Mesendoderm (in vitro differentiated cells): Measurements from ENCODE around the gene AGBL5.

ENCODE experiments used
- DNase-seq: peaks from one replicate; pipeline ENCODE4 v3.0.0; 2013
- H2AK5ac ChIP-seq: 2 replicates; pipeline ENCODE4 v1.6.1; 2013; ENCODE audit warnings: low read length, inconsistent platforms
- H2BK120ac ChIP-seq: 2 replicates; pipeline ENCODE4 v1.6.1; 2013; ENCODE audit warnings: low read depth, mild to moderate bottlenecking, low read length, moderate library complexity, mixed read lengths
- H2BK15ac ChIP-seq: replicated peaks from 2 replicates; pipeline ENCODE4 v1.6.1; 2013; ENCODE audit warnings: low read depth, mild to moderate bottlenecking, moderate library complexity
- H2BK5ac ChIP-seq: 2 replicates; pipeline ENCODE4 v1.6.1; 2013; ENCODE audit warnings: low read length, inconsistent platforms
- H3K18ac ChIP-seq: 2 replicates; pipeline ENCODE4 v1.6.1; 2013; ENCODE audit warnings: mild to moderate bottlenecking, low read length, mixed read lengths
- H3K23ac ChIP-seq: one replicate; pipeline ENCODE4 v1.6.1; 2013; ENCODE audit warnings: low read length
- H3K27ac ChIP-seq: 2 replicates; pipeline ENCODE4 v1.5.1; 2013; ENCODE audit warnings: low read depth, mild to moderate bottlenecking, inconsistent platforms, low read length, moderate library complexity
- H3K27me3 ChIP-seq: 2 replicates; pipeline ENCODE4 v1.6.1; 2013; ENCODE audit warnings: low read length, control low read depth, mild to moderate bottlenecking, inconsistent platforms; ENCODE audit not compliant: insufficient read depth, poor library complexity
- H3K36me3 ChIP-seq: 2 replicates; pipeline ENCODE4 v1.6.1; 2013; ENCODE audit warnings: low read length, inconsistent platforms; ENCODE audit not compliant: control insufficient read depth, insufficient read depth
- H3K4ac ChIP-seq: one replicate; pipeline ENCODE4 v1.6.1; 2013; ENCODE audit warnings: low read depth, mild to moderate bottlenecking, low read length, moderate library complexity
- H3K4me1 ChIP-seq: 2 replicates; pipeline ENCODE4 v1.6.1; 2013; ENCODE audit warnings: low read depth, low read length, inconsistent platforms; ENCODE audit not compliant: control insufficient read depth
- H3K4me2 ChIP-seq: 2 replicates; pipeline ENCODE4 v1.6.1; 2013; ENCODE audit warnings: low read length
- H3K4me3 ChIP-seq: 2 replicates; pipeline ENCODE4 v1.5.1; 2013; ENCODE audit warnings: mild to moderate bottlenecking, low read length
- H3K56ac ChIP-seq: one replicate; pipeline ENCODE4 v1.6.1; 2013; ENCODE audit warnings: low read length
- H3K79me1 ChIP-seq: 2 replicates; pipeline ENCODE4 v1.6.1; 2013; ENCODE audit warnings: low read length, inconsistent platforms
- H3K79me2 ChIP-seq: 2 replicates; pipeline ENCODE4 v1.6.1; 2013; ENCODE audit warnings: mild to moderate bottlenecking, low read length; ENCODE audit not compliant: control insufficient read depth, insufficient read depth
- H3K9ac ChIP-seq: 2 replicates; pipeline ENCODE4 v1.6.1; 2013; ENCODE audit warnings: low read length, inconsistent platforms
- H4K5ac ChIP-seq: one replicate; pipeline ENCODE4 v1.6.1; 2013; ENCODE audit warnings: low read length
- H4K8ac ChIP-seq: one replicate; pipeline ENCODE4 v1.6.1; 2013; ENCODE audit warnings: low read depth, mild to moderate bottlenecking, control low read depth, low read length, moderate library complexity
- WGBS: extraction: QIAGEN DNeasy Blood & Tissue Kit; methylation state at CpG from one replicate; pipeline ENCODE4 v1.1.7; 2013; ENCODE audit warnings: low lambda C conversion rate, missing lambda C conversion rate; ENCODE audit not compliant: insufficient coverage; ENCODE audit errors: extremely low coverage; 5-methylcytosine and 5-hydroxymethylcytosine counted together

The AGBL5 gene

DNA sequence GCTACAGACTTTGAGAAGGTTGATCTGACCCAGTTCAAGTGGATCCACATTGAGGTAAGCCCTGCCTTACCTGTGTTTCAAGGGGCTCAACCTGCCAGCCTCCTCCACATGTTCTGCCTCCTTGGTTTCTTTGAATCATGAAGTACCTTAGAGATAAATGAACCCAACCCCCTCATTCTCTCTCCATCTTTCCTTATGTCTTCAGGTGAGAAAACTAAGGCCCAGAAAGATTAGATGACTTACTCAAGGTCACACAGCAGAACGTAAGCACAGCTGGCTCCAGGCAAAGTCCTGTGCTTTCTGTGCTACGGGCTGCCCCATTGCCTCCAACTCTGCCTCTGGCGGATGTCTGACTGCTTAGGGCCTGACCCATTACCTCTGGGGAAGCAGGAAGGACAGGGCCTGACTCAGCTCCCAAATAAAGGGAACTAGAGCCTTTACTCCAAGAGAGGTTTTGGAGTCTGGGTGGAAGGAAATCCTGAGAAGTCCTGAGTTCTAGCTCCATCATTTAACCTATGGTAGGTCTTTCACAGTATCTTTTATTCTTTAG, 45.4 kb downstream of the AGBL5 start:
- H2BK5ac ChIP-seq = no peak overlapping the region
- H3K79me2 ChIP-seq = no peaks in the 10 kb centered on the region
- H3K79me1 ChIP-seq = no peaks in the 10 kb centered on the region
- H4K8ac ChIP-seq = no peak overlapping the region
- H3K23ac ChIP-seq = no peak overlapping the region
- H3K4ac ChIP-seq = no peak overlapping the region
- no peak overlapping the region for H3K27ac ChIP-seq
- H3K4me1 ChIP-seq = no peaks in the 10 kb centered on the region
- no peak overlapping the region for H3K4me3 ChIP-seq
- H2AK5ac ChIP-seq = no peak overlapping the region
- no peaks in the 10 kb centered on the region for H3K27me3 ChIP-seq
- H3K36me3 ChIP-seq = no peaks in the 10 kb centered on the region
- no peak overlapping the region for H3K4me2 ChIP-seq
- WGBS = no CpG with 5 or more reads among the region's 3 CpGs
- no peak for DNase-seq
- no peak overlapping the region for H2BK15ac ChIP-seq
- H3K56ac ChIP-seq = no peak overlapping the region
- H4K5ac ChIP-seq = no peak overlapping the region
- H3K9ac ChIP-seq = no peak overlapping the region
- H3K18ac ChIP-seq = no peak overlapping the region
- no peak overlapping the region for H2BK120ac ChIP-seq

DNA sequence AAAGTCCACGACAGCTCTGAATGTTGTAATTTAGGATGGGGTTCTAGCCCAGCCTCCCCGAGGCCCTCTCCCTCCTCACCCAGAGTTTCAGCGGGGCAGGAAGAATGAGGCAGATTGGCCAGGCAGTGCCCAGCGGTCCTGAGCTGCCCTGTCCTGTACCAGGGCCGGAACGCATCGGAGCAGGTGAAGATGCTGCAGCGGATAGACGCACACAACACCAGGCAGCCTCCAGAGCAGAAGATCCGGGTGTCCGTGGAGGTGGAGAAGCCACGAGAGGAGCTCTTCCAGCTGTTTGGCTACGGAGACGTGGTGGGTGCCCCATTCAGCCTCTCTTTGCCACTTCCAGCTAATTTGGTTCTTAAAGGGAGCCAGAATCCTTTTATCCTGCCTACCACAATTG, 45.9 kb downstream of the AGBL5 start:
- Histone ChIP-seq H3K9ac (no peak overlapping the region), H3K27ac (no peak overlapping the region), H3K56ac (no peak overlapping the region), H4K5ac (no peak overlapping the region), H3K4ac (no peak overlapping the region), H2BK5ac (no peak overlapping the region), H3K79me1 (no peaks in the 10 kb centered on the region), H3K4me1 (no peaks in the 10 kb centered on the region), H2BK15ac (no peak overlapping the region), H3K36me3 (no peaks in the 10 kb centered on the region), H3K27me3 (no peaks in the 10 kb centered on the region), H3K79me2 (no peaks in the 10 kb centered on the region), H4K8ac (no peak overlapping the region), H3K4me2 (no peak overlapping the region), H3K18ac (no peak overlapping the region), H3K4me3 (no peak overlapping the region), H2BK120ac (no peak overlapping the region), H3K23ac (no peak overlapping the region), H2AK5ac (no peak overlapping the region)
- no peak for DNase-seq
- WGBS = no CpG with 5 or more reads among the region's 14 CpGs

DNA sequence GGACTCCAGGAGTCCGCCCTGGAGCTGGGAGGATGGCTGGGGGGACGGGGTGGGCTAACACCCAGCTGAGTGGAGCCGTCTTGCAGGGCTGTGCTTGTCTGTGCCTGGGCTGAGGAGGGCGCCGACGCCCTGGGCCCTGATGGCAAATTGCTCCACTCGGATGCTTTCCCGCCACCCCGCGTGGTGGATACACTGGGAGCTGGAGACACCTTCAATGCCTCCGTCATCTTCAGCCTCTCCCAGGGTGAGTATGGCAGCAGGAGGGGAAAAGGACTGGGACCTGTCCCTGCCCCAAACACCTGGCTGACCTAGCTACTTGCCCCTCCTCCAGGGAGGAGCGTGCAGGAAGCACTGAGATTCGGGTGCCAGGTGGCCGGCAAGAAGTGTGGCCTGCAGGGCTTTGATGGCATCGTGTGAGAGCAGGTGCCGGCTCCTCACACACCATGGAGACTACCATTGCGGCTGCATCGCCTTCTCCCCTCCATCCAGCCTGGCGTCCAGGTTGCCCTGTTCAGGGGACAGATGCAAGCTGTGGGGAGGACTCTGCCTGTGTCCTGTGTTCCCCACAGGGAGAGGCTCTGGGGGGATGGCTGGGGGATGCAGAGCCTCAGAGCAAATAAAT, 48.0 kb downstream of the AGBL5 start:
- DNase-seq = no peak
- H4K5ac ChIP-seq = no peak overlapping the region

DNA sequence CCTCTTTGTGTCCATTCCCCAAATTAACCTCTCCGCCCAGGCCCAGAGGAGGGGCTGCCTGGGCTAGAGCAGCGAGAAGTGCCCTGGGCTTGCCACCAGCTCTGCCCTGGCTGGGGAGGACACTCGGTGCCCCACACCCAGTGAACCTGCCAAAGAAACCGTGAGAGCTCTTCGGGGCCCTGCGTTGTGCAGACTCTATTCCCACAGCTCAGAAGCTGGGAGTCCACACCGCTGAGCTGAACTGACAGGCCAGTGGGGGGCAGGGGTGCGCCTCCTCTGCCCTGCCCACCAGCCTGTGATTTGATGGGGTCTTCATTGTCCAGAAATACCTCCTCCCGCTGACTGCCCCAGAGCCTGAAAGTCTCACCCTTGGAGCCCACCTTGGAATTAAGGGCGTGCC, 48.6 kb downstream of the AGBL5 start:
- no peak overlapping the region for H3K27ac ChIP-seq
- H4K8ac ChIP-seq = no peak overlapping the region
- no peaks in the 10 kb centered on the region for H3K36me3 ChIP-seq
- no peak overlapping the region for H2AK5ac ChIP-seq
- DNase-seq = no peak
- H3K79me2 ChIP-seq = no peaks in the 10 kb centered on the region
- no peaks in the 10 kb centered on the region for H3K79me1 ChIP-seq
- H3K4me2 ChIP-seq = no peak overlapping the region
- no peak overlapping the region for H3K56ac ChIP-seq
- no peak overlapping the region for H3K18ac ChIP-seq
- H3K27me3 ChIP-seq = no peaks in the 10 kb centered on the region
- no peak overlapping the region for H2BK15ac ChIP-seq
- H3K4me1 ChIP-seq = no peaks in the 10 kb centered on the region
- no peak overlapping the region for H3K4ac ChIP-seq
- H2BK120ac ChIP-seq = no peak overlapping the region
- no CpG with 5 or more reads among the region's 10 CpGs for WGBS
- no peak overlapping the region for H4K5ac ChIP-seq
- H3K9ac ChIP-seq = no peak overlapping the region
- no peak overlapping the region for H3K4me3 ChIP-seq
- H3K23ac ChIP-seq = no peak overlapping the region
- H2BK5ac ChIP-seq = no peak overlapping the region

More for the DNA sequence above, 48.0 kb downstream of the AGBL5 start:
- no peak overlapping the region for H2AK5ac ChIP-seq
- H2BK120ac ChIP-seq = no peak overlapping the region
- no peaks in the 10 kb centered on the region for H3K79me2 ChIP-seq
- H3K4me3 ChIP-seq = no peak overlapping the region
- H3K27ac ChIP-seq = no peak overlapping the region
- no peak overlapping the region for H3K18ac ChIP-seq
- H3K9ac ChIP-seq = no peak overlapping the region
- H4K8ac ChIP-seq = no peak overlapping the region
- H3K56ac ChIP-seq = no peak overlapping the region
- no peak overlapping the region for H3K23ac ChIP-seq
- no peak overlapping the region for H2BK5ac ChIP-seq
- no peaks in the 10 kb centered on the region for H3K79me1 ChIP-seq
- no peaks in the 10 kb centered on the region for H3K27me3 ChIP-seq
- no CpG with 5 or more reads among the region's 19 CpGs for WGBS
- no peak overlapping the region for H2BK15ac ChIP-seq
- H3K4me1 ChIP-seq = no peaks in the 10 kb centered on the region
- H3K4ac ChIP-seq = no peak overlapping the region
- H3K4me2 ChIP-seq = no peak overlapping the region
- no peaks in the 10 kb centered on the region for H3K36me3 ChIP-seq

DNA sequence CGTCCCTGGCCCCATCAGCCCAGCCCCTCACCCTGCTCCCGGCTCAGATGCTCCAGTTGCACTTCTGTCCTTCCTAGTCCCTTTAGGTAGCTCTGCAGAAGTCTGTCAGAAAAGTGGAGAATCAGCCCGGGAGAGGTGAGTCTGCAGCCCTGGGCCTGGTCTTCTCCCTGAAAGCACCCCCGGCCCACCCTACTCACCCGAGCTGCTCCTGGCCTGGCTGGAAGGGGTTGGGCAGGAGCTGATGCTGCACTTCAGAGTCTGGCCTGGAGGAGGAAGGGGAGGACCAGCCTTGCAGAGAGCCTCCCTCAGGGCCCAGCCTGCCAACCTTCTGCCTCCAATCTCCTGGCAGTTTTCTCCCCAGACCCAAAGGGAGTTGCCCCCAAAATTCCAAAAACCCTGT, 50.9 kb downstream of the AGBL5 start:
- H3K56ac ChIP-seq = no peak overlapping the region
- no peaks in the 10 kb centered on the region for H3K36me3 ChIP-seq
- H2BK15ac ChIP-seq = no peak overlapping the region
- H3K27ac ChIP-seq = no peak overlapping the region
- H4K8ac ChIP-seq = no peak overlapping the region
- H3K23ac ChIP-seq = no peak overlapping the region
- H3K4me3 ChIP-seq = no peak overlapping the region
- H3K4me2 ChIP-seq = no peak overlapping the region
- H3K9ac ChIP-seq = no peak overlapping the region
- no peak overlapping the region for H2BK5ac ChIP-seq
- no peaks in the 10 kb centered on the region for H3K79me1 ChIP-seq
- H3K4me1 ChIP-seq = no peaks in the 10 kb centered on the region
- no peak for DNase-seq
- H3K27me3 ChIP-seq = no peaks in the 10 kb centered on the region
- no peak overlapping the region for H4K5ac ChIP-seq
- no peak overlapping the region for H2BK120ac ChIP-seq
- H3K18ac ChIP-seq = no peak overlapping the region
- no peak overlapping the region for H3K4ac ChIP-seq
- no CpG with 5 or more reads among the region's 5 CpGs for WGBS
- H2AK5ac ChIP-seq = no peak overlapping the region
- no peaks in the 10 kb centered on the region for H3K79me2 ChIP-seq

DNA sequence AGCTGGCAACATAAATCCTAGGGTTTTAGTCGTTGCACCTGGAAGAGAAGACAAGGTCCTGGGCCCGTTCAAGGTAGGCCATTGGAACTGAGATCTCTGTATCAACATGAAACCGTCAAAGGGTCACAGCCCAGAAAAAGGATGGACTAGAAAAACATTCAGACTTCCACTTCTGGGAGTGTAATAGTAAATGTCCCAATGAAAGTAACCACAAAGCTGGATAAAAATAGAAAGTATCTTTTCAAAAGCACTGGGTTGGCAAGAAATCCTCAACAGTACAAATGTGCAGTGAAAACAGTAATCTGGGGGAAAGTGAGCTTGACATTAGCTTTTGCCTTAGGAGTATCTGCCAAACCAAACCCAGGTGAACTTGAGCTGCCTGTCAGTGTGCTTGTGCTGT, 54.5 kb downstream of the AGBL5 start:
- Histone ChIP-seq H3K27me3 (no peaks in the 10 kb centered on the region), H3K4ac (no peak overlapping the region), H3K79me1 (no peaks in the 10 kb centered on the region), H3K79me2 (no peaks in the 10 kb centered on the region), H2AK5ac (no peak overlapping the region), H3K23ac (no peak overlapping the region), H2BK15ac (no peak overlapping the region), H2BK5ac (no peak overlapping the region), H3K18ac (no peak overlapping the region), H4K5ac (no peak overlapping the region), H3K9ac (no peak overlapping the region), H3K56ac (no peak overlapping the region), H2BK120ac (no peak overlapping the region), H3K4me1 (no peaks in the 10 kb centered on the region), H3K4me2 (no peak overlapping the region), H3K4me3 (no peak overlapping the region), H4K8ac (no peak overlapping the region), H3K27ac (no peak overlapping the region), H3K36me3 (no peaks in the 10 kb centered on the region)
- WGBS = no CpG with 5 or more reads among the region's 3 CpGs
- no peak for DNase-seq
